HepG2 (cell line): ENCODE measurements around the gene BAHD1. TPM values are rescaled to one million over a fixed set of nuclear protein-coding genes. Genes with fewer than 3 reads are reported as not detected.
A peak's percentile ranks its signal among the peaks of the same experiment; 100 is the strongest.

ENCODE experiments used
- ARNT2 ChIP-seq: sonication (generic); formaldehyde crosslinking; IDR thresholded peaks from 2 replicates; pipeline ENCODE4 v1.8.0; 2022; ENCODE audit warnings: mild to moderate bottlenecking, low read depth, missing genetic modification reagents, moderate library complexity
- HNF4G ChIP-seq, 2 experiments: sonication (generic) in 1 of 2; formaldehyde crosslinking in 1 of 2; IDR thresholded peaks; 2 replicates each; pipeline versions ENCODE4 v1.4.0 to v1.6.1; 2011 to 2020; ENCODE audit warnings: borderline replicate concordance in 2 of 2, low read depth in 2 of 2, mild to moderate bottlenecking in 2 of 2, low read length in 1 of 2, missing genetic modification reagents in 1 of 2, moderate library complexity in 1 of 2
- NBN ChIP-seq: fragments of 450-650 bp; conservative IDR thresholded peaks from 2 replicates; pipeline ENCODE4 v1.6.1; 2017
- NCOA2 ChIP-seq: sonication (generic); formaldehyde crosslinking; IDR thresholded peaks from 2 replicates; pipeline ENCODE4 v1.8.0; 2022; ENCODE audit warnings: inconsistent platforms
- NFAT5 ChIP-seq: sonication (generic); formaldehyde crosslinking; IDR thresholded peaks from 2 replicates; pipeline ENCODE4 v1.4.0; 2020; ENCODE audit warnings: missing genetic modification reagents
- POLR2AphosphoS2 ChIP-seq: IDR thresholded peaks from 2 replicates; pipeline ENCODE4 v1.6.1; 2011; ENCODE audit warnings: low read depth, low read length, improper control_type of control experiment
- PRDM15 ChIP-seq: sonication (generic); formaldehyde crosslinking; IDR thresholded peaks from 2 replicates; pipeline ENCODE4 v1.4.0; 2020; ENCODE audit warnings: missing genetic modification reagents
- SIN3A ChIP-seq: IDR thresholded peaks from 2 replicates; pipeline ENCODE4 v1.6.1; 2011; ENCODE audit warnings: low read depth, mild to moderate bottlenecking, control low read depth, low read length, borderline replicate concordance
- TOPORS ChIP-seq: sonication (generic); formaldehyde crosslinking; IDR thresholded peaks from 2 replicates; pipeline ENCODE4 v1.8.0; 2023; ENCODE audit warnings: mild to moderate bottlenecking, missing genetic modification reagents
- ZFP36L1 ChIP-seq: sonication (generic); formaldehyde crosslinking; IDR thresholded peaks from 2 replicates; pipeline ENCODE4 v1.8.0; 2022; ENCODE audit warnings: mild to moderate bottlenecking, missing genetic modification reagents, moderate library complexity
- ZFP36L2 ChIP-seq: sonication (generic); formaldehyde crosslinking; IDR thresholded peaks from 2 replicates; pipeline ENCODE4 v1.4.0; 2020; ENCODE audit warnings: missing genetic modification reagents
- ZNF251 ChIP-seq: sonication (generic); formaldehyde crosslinking; IDR thresholded peaks from 2 replicates; pipeline ENCODE4 v1.9.0; 2021; ENCODE audit warnings: mild to moderate bottlenecking, missing genetic modification reagents
- ZNF292 ChIP-seq: sonication (generic); formaldehyde crosslinking; IDR thresholded peaks from 2 replicates; pipeline ENCODE4 v1.8.1; 2022; ENCODE audit warnings: mild to moderate bottlenecking, low read depth, missing genetic modification reagents, borderline replicate concordance
- ZNF3 ChIP-seq: IDR thresholded peaks from 2 replicates; pipeline ENCODE4 v1.7.0; 2017; ENCODE audit warnings: inconsistent platforms
- ZNF580 ChIP-seq: IDR thresholded peaks from 2 replicates; pipeline ENCODE4 v1.6.1; 2016; ENCODE audit warnings: low read depth, borderline replicate concordance
- ZNF597 ChIP-seq: sonication (generic); formaldehyde crosslinking; IDR thresholded peaks from 2 replicates; pipeline ENCODE4 v1.5.0; 2020; ENCODE audit warnings: missing genetic modification reagents
- polyA plus RNA-seq, 8 experiments: library from polyadenylated mRNA; depleted of rRNA in 3 of 8; stranded (reverse) in 7 of 8; unstranded in 1 of 8; fragments of >200 nt; fragmentation: Illumina TruSeq in 4 of 8; extraction: Trizol in 4 of 8; gene quantifications; 2 replicates each; pipeline versions ENCODE4 v1.2.1 to v1.2.3, GENCODE V29; 2011 to 2016; ENCODE audit warnings: low read depth in 4 of 8, missing spikeins in 1 of 8, mixed read lengths in 1 of 8; ENCODE audit not compliant: insufficient read depth in 1 of 8
- total RNA-seq, 5 experiments: library from RNA; depleted of rRNA; stranded (reverse); fragments of >200 nt; fragmentation: Illumina TruSeq; extraction: Trizol; gene quantifications; 2 replicates each; pipeline ENCODE4 v1.2.3, GENCODE V29; 2016; ENCODE audit warnings: low read depth in 1 of 5

BAHD1 gene
- total and polyA plus RNA-seq, 2 of the 13 experiments (the other 11 are each of a cell fraction or from before 2014, with no cell fraction given) = 3.3 to 8.7 TPM

GRCh38 chr15:40511472-40512133, 70.8 kb downstream of the BAHD1 start (continued):
- no peak for TF ChIP-seq ZNF3 (CRISPR knock-in tag)
- TF ChIP-seq ZNF251 (CRISPR knock-in tag) = no peak
- no peak for TF ChIP-seq SIN3A
- no peak for TF ChIP-seq ZFP36L1 (CRISPR knock-in tag)
- no peak for TF ChIP-seq POLR2AphosphoS2
- no peak for TF ChIP-seq HNF4G (IDR thresholded peaks at IDR 0.05; ENCODE audit: borderline replicate concordance, low read depth, low read length)
- TF ChIP-seq HNF4G (CRISPR knock-in tag; IDR thresholded peaks at IDR 0.05; ENCODE audit: borderline replicate concordance, low read depth) = peak; percentile 78
- peak; percentile 26; the same call in 1 of the 2 replicates for TF ChIP-seq NFAT5 (CRISPR knock-in tag)
- no peak for TF ChIP-seq ZNF597 (CRISPR knock-in tag)
- TF ChIP-seq ZFP36L2 (CRISPR knock-in tag) = no peak
- peak; percentile 61; the same call in 1 of the 2 replicates for TF ChIP-seq NCOA2 (CRISPR knock-in tag)
- TF ChIP-seq ZNF580 = peak; percentile 70; the same call in 1 of the 2 replicates
- TF ChIP-seq ZNF292 (CRISPR knock-in tag) = no peak
- peak; percentile 48; the same call in 1 of the 2 replicates for TF ChIP-seq PRDM15
- TF ChIP-seq ARNT2 (CRISPR knock-in tag) = peak; percentile 93; the same call in 1 of the 2 replicates
- no peak for TF ChIP-seq NBN
- no peak for TF ChIP-seq TOPORS (CRISPR knock-in tag)
